DMS153 (cell line): ENCODE results near the gene YAE1.

Experiments used
- DNase-seq: peaks from one replicate; lab custom pipeline; 2025; lab: John Stamatoyannopoulos, UW

The YAE1 gene

GRCh38 chr7:39608278-39608677 is 42.1 kb downstream of the YAE1 start:
- DNase-seq, result no peak

DNA sequence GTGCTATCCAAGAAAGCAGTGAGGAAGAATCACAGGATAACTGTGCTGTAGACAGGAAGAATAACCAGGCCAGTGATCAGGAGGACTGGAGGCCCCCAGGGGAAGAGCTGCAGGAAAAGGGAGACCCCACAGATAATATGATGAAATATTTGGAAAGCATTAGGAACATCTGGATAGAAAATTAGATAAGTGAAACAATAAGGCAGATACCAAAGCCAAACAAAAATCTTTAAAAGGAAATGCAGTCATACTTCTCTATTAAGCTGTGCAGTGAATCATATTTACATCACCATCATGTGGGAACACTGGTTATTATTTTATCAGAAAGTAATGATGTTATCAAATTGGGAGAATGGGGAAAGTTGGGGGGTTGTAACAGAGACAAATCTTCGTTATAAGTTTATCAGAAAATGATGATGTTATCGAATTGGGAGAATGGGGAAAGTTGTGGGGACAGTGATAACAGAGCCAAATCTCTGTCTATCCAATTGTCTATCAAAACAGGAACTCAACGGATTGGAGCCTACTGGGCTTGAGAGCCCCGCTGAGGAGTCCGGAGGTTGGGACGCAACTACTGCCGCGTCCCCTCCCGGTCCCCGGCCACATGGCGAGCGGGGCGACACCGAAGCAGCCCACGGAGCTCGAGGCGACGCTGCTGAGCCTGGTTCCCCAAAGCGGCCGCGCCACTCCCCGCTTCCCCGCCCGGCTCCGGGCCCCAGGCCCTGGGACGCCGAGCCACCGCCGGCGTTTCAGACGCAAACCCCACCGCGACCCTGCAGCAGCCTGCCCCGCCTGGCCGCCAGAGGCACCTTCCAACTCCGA is 43.1 kb downstream of the YAE1 start:
- no peak for DNase-seq

GRCh38 chr7:39609935-39610263 is 43.7 kb downstream of the YAE1 start:
- no peak for DNase-seq

DNA sequence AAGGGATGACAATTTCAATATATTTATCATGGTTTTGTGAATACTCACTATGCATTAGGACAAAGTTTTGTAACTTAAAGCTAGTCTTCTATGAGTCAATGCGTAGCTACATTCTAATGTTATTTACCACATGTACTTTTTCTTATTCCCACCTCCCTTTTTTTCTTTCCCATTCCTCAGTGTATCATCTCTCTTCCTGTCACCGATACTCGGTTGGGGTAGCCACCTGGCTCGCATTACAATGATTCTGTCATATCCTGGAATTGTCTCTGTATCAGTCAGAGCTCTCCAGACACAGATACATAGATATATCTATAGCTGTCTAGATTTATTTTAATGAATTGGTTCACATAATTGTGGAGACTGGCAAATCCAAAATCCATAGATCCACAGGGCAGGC is 47.4 kb downstream of the YAE1 start:
- no peak for DNase-seq

DNA sequence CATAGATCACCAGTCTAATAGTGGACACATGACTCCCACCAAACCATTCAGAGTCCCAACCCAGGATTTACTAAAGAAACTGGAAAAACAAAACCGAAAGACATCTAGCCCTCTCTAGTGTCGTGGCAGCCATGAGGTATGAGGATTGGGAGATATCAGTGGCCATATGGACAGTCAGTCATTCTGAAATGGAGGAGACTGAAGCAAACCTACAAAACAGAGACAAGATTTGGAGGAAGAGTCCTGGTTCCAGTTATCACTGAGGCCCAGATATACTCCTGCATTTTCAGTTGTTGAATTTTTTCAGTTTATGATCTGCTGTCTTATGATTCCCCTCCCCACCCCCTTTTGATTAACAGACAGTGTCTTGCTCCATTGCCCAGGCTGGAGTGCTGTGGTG is 48.1 kb downstream of the YAE1 start:
- DNase-seq, result no peak

DNA sequence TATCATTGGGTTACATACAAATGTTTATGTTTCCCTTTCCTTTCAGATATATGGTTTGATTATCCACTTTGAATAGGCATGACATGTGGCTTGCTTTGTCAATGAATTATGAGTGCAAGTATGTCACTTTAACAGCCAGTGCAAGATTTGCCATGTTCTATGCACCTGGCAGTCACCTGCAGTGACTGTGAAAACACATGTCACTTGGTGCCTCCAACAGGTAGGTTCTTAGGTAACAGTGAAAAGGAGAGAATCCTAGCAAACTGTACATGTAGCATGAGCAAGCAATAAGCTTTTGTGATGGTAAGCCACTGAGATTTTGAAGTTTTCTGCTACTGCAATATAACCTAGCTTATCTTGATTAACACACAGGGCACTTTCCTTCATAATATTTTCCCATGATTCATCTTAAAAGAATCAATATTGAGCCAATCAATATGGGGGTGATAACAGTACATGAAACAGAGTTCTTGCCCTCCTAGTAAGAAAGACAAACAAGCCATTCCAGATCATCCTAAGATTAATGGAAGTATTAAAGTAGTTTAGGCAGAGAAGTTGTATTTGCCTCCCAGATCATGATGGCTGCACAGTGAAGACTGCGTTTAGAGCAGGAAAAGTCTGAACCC is 49.3 kb downstream of the YAE1 start:
- peak; percentile 72 for DNase-seq

DNA sequence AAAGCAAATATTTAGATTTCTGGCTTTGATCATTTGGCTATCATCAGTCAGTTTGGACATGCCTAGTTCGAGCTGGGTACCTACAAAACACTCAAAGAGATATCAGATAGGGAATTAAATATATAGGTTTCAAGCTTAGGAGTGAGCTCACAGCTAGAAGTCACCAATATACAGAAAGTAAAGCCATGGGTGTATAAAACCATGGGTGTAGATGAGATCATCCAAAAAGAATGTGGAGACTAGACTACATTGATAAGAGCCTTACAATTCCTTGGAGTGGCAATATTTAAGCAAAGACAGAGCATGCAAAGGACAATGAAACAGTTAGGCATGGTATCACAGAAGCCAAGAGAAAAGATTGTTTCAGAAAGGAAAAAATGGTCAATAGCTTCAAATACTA is 49.9 kb downstream of the YAE1 start:
- DNase-seq, result no peak

DNA sequence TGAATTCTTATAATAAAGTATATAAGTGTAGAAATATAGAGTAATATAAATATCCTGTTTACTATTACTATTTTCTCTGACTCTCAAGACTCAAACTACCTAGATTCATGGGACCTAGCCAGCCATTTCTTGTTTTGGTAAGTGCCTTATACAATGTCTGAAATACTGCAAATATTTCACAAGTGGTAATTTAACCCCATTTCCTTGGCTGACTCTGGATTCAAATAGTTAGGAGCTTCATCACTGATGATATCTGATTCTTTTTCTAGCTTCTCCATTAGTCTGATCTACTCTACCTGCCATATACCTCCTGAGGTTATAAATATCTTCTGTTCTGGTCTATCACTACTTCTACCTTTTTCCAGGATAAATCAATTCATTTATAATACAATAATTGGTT is 50.8 kb downstream of the YAE1 start:
- DNase-seq, result no peak

DNA sequence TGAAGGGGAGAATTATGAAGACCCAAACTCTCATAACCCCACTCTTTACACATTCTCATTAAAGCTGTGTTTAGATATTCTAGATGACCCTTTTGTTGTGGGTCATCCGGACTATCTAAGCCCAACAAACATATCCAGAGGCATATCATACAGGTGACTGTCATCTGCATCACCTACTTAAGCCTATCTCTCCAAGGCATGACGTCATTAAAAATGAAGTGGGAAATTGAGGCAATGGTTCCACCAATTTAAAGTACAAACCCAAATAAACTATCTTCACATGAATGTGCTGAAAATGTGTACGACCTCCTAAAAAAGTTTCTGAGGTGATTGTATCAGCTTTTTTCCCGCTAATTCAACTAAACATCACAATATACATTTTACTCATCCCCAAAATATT is 52.7 kb downstream of the YAE1 start:
- DNase-seq, result no peak

DNA sequence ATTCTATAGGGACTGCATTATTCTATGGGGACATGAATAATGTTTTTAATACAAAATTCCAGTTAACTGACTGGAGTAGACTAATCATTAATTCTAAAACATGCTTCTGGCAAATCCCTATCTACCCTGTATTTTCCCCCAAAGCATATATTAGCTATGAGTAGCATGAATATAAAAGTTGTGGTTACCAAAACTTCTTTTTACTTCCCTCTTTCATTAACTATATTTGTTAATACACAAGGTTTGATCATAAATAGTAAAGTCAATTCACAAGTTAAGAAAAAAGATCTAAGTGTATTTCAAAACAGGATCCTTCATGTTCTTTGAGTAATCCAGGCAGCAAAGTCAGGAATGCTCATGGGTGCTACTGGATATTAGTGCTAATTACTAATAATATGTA is 54.3 kb downstream of the YAE1 start:
- no peak for DNase-seq

GRCh38 chr7:39621261-39621660 is 55.1 kb downstream of the YAE1 start:
- DNase-seq, result no peak

- no peak for DNase-seq
Measured at GRCh38 chr7:39621784-39622411, 55.7 kb downstream of the YAE1 start.
